Right forelimb (tissue), 1 donor: ENCODE data around the gene AK3.
"Not testable (repeated sequence)": the region's sequence is repeated elsewhere in the genome, so short reads cannot be mapped to it uniquely, and the experiment has no call there.

Experiments used
- DNase-seq: peaks from one replicate; pipeline ENCODE4 v3.0.0-alpha.2; 2018

The AK3 gene

GRCh38 chr9:4662989-4663792 lies 77.8 kb downstream of the AK3 start:
- DNase-seq = no peak

DNA sequence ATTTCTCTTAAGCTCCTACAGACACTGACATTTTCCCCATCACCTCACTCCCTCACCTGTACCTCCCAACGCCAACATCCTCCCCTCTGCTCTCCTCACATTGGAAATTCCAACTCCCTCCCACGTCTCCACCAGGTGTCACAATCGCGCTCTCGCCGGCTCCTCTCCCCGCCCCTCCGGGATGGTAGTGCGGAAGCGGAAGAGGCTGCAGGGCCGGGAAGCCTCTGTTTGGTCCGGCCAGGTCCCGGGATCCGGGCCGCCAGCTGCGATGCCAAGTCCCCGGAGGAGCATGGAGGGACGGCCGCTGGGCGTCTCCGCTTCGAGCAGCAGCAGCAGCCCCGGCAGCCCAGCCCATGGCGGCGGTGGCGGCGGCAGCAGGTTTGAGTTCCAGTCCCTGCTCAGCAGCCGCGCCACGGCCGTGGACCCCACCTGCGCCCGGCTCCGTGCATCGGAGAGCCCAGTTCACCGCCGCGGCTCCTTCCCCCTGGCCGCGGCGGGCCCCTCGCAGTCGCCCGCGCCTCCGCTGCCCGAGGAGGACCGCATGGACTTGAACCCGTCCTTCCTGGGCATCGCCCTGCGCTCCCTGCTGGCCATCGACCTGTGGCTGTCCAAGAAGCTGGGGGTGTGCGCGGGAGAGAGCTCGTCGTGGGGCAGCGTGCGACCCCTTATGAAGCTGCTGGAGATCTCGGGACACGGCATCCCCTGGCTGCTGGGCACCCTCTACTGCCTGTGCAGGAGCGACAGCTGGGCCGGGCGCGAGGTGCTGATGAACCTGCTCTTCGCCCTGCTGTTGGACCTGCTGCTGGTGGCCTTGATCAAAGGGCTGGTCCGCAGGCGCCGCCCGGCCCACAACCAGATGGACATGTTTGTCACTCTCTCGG lies 78.7 kb downstream of the AK3 start, which contains the start of gene PLPP6:
Gene PLPP6 (plus strand): TSS at position 187 of the 881 bp plus-strand sequence. CDS start 82 bp downstream, at position 269.
- peak; percentile 88 for DNase-seq

- no peak for DNase-seq
Observed at GRCh38 chr9:4661611-4662010, 79.4 kb downstream of the AK3 start.

DNA sequence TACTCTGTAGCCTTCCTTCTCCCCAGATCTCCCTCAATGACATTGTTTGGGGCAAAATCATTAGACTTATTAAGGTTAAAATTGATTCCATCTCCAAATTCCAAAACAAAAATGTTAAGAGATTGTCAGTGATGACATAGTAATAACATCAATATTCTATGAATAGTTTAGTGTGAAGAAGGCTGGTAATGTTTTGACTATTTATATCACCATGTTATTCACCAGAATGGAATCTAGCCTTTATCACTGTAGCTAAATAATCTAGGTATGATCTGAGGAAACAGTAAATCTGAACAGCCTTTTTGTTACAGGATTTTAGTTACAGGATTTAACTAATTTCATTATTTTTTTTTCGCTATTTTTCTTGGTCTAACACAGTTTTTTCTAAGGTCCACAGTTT lies 79.8 kb downstream of the AK3 start:
- no peak for DNase-seq

DNA sequence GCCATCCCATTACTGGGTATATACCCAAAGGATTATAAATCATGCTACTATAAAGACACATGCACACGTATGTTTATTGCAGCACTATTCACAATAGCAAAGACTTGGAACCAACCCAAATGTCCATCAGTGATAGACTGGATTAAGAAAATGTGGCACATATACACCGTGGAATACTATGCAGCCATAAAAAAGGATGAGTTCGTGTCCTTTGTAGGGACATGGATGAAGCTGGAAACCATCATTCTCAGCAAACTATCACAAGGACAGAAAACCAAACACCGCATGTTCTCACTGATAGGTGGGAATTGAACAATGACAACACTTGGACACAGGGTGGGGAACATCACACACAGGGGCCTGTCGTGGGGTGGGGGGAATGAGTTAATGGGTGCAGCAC lies 80.3 kb downstream of the AK3 start:
- not testable (repeated sequence) for DNase-seq
